PFSK-1 (cell line): ENCODE data around the gene MYH6.

Source experiments
- FOXP2 ChIP-seq: optimal IDR thresholded peaks from 2 replicates; pipeline ENCODE3; 2011; ENCODE audit warnings: borderline replicate concordance, control low read depth, inconsistent platforms; ENCODE audit not compliant: insufficient read depth; ENCODE audit errors: extremely low read length, extremely low read depth
- POLR2AphosphoS5 ChIP-seq: IDR thresholded peaks from 2 replicates; pipeline ENCODE4 v1.6.1; 2012; ENCODE audit warnings: low read depth, mild to moderate bottlenecking, control low read depth, low read length, moderate library complexity
- SIN3A ChIP-seq: IDR thresholded peaks from 2 replicates; pipeline ENCODE4 v1.6.1; 2012; ENCODE audit warnings: mild to moderate bottlenecking, low read length, moderate library complexity, borderline replicate concordance; ENCODE audit not compliant: insufficient read depth
- TAF1 ChIP-seq: IDR thresholded peaks from 2 replicates; pipeline ENCODE4 v1.6.1; 2012; ENCODE audit warnings: low read length, control low read depth, borderline replicate concordance; ENCODE audit not compliant: insufficient read depth
- TF ChIP-seq, protein P1 (sequence below), 2 experiments: IDR thresholded peaks; 2 replicates each; pipeline versions ENCODE4 v1.6.1 to v1.8.0; 2011 to 2012; ENCODE audit warnings: low read depth in 2 of 2, low read length in 2 of 2, control low read depth in 1 of 2, inconsistent platforms in 1 of 2, mild to moderate bottlenecking in 1 of 2, moderate library complexity in 1 of 2; ENCODE audit not compliant: insufficient read depth in 1 of 2

The MYH6 gene

DNA sequence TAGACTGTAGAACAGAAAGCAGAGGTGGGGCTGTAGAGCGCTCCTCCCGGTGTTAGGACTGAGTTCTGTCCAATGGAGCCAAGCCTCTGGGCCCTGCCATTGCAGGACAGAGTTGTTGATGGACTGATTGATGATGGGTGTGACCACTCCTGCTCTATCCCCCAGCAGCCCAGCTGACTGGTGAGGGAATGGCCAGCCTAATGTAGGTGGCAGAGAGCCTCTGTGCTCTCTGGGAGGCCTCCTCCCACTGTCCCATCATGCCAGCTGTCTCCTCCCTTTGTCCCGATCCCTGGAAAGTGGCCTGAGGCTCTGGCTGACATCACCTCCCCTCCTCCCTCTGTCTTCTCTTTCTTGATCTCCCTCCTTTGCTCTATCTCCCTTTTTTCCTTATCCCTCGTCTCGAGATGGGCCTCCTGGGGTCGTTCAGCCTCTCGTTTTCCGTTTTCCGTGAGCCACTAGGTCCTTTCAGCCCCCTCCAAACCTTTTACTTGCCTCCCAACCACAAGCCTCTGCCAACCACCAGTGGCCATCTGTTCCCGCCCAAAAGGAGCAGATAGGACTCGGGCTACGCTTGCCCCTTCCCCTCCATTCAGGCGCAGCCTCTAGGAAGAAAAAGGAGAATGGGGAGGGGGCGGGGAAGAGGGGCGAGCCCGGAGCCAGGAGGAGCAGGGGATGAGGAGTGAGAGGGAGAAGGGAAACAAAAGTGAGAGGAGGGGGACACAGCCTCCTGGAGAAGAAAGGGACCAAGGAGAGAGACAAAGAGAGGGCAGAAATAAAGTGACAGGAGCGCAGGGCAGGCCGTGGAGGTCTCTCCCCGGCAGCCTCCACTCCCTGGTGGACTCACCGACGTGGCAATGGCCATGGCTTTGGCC is 43.7 kb downstream of the MYH6 start:
- TF ChIP-seq POLR2AphosphoS5 (no peak), TAF1 (no peak), SIN3A (no peak), FOXP2 (no peak)
- TF ChIP-seq, protein P1, sequence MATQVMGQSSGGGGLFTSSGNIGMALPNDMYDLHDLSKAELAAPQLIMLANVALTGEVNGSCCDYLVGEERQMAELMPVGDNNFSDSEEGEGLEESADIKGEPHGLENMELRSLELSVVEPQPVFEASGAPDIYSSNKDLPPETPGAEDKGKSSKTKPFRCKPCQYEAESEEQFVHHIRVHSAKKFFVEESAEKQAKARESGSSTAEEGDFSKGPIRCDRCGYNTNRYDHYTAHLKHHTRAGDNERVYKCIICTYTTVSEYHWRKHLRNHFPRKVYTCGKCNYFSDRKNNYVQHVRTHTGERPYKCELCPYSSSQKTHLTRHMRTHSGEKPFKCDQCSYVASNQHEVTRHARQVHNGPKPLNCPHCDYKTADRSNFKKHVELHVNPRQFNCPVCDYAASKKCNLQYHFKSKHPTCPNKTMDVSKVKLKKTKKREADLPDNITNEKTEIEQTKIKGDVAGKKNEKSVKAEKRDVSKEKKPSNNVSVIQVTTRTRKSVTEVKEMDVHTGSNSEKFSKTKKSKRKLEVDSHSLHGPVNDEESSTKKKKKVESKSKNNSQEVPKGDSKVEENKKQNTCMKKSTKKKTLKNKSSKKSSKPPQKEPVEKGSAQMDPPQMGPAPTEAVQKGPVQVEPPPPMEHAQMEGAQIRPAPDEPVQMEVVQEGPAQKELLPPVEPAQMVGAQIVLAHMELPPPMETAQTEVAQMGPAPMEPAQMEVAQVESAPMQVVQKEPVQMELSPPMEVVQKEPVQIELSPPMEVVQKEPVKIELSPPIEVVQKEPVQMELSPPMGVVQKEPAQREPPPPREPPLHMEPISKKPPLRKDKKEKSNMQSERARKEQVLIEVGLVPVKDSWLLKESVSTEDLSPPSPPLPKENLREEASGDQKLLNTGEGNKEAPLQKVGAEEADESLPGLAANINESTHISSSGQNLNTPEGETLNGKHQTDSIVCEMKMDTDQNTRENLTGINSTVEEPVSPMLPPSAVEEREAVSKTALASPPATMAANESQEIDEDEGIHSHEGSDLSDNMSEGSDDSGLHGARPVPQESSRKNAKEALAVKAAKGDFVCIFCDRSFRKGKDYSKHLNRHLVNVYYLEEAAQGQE (IDR thresholded peaks at IDR 0.05; ENCODE audit: insufficient read depth in 1 of 2, low read depth in 2 of 2, low read length in 2 of 2), result no peak

DNA sequence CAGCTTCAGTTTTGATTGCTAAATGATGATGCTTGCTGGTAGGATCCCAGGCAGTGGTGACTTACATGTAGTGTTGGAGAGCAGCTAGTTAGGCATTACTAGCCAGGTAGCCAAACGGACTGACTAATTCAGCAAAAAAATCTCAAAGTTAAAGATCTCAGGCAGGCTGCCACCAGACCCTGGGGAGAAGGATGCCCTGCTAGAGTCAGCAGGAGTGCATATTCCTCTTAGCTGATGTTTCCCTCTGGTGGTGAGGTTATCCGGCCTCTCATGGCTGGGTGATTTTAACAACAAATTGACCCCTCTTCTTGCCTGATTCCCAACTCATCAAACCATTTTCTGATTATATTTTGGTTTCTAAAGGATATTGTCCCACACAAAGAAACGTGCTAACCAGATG is 45.9 kb downstream of the MYH6 start:
- TF ChIP-seq FOXP2 (no peak), SIN3A (no peak)

DNA sequence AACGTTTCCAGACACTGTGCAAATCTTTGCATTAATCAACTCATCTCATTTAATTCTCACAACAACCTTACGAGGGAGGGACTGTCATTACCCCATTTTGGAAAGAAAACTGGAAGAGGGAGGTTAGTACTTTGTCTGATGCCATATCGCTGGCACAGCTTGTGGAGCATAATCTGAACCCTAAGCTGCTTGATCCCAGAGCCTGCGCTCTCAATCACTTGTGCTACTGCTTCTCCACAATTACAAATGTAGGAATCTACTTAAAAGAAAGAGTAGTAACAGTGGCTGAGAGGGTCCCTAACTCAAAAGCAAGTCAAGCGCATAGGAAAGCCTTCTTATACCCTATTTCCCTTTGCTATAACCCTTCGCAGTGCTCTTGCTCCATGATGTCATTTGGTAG is 46.3 kb downstream of the MYH6 start:
- no peak for TF ChIP-seq POLR2AphosphoS5
- no peak for TF ChIP-seq TAF1
- TF ChIP-seq, protein P1 (IDR thresholded peaks at IDR 0.05; ENCODE audit: insufficient read depth in 1 of 2, low read depth in 2 of 2, low read length in 2 of 2), result no peak
- TF ChIP-seq FOXP2, result no peak
- no peak for TF ChIP-seq SIN3A

DNA sequence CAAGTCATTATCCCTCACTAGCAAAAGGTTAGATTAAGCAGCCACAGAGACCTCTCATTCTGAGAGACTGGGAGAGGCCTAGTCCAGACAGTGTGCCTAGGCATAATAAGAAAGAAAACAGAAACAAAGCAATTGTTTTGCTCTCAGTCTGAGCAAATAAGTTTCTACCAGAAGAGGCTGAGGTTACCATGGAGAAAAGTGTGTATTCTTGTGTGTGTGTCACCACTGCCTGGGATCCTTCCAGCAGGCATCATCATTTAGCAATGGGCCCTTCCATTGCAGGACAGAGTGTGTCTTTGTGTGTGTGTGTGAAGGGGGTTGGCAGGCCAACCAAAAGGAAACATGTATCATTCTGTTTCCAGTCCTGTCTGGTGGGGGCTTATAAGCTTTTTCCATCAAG is 46.8 kb downstream of the MYH6 start:
- TF ChIP-seq, protein P1 (IDR thresholded peaks at IDR 0.05; ENCODE audit: insufficient read depth in 1 of 2, low read depth in 2 of 2, low read length in 2 of 2), result no peak
- no peak for TF ChIP-seq TAF1
- TF ChIP-seq POLR2AphosphoS5, result no peak
- no peak for TF ChIP-seq FOXP2

DNA sequence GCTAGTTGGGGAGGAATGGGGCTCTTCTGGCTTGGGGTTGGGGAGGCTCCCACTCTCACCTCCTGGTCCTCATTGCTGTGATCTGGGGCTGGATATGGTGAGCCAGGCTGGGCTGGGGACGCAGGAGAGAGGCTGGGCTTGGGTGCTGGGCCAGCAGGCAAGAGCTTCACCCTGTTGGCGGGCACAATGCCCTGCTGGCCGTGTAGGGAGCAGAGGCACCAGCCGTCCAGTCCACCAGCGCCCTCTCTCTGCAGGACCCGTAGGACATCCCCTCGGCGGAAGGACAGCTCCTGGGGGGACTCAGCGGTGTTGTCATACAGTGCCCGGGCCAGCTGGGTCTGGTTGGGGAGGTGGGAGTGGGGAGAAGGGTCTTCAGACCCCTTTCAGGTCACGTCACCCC is 47.6 kb downstream of the MYH6 start:
- no peak for TF ChIP-seq POLR2AphosphoS5
- TF ChIP-seq, protein P1 (IDR thresholded peaks at IDR 0.05; ENCODE audit: insufficient read depth in 1 of 2, low read depth in 2 of 2, low read length in 2 of 2), result no peak
- TF ChIP-seq SIN3A, result no peak
- no peak for TF ChIP-seq TAF1
- TF ChIP-seq FOXP2, result no peak
